SH-SY5Y (cell line): ENCODE measurements around the gene CCM2L.

ENCODE experiments used
- GATA2 ChIP-seq: IDR thresholded peaks from 2 replicates; pipeline ENCODE4 v1.6.1; 2011; ENCODE audit warnings: mild to moderate bottlenecking, low read depth, low read length
- GATA3 ChIP-seq: IDR thresholded peaks from 2 replicates; pipeline ENCODE4 v1.6.1; 2011; ENCODE audit warnings: low read depth, mild to moderate bottlenecking, low read length, moderate library complexity

The CCM2L gene

GRCh38 chr20:32010101-32010500, at the start of gene CCM2L:
Gene CCM2L (plus strand): TSS chr20:32010438. CDS start chr20:32010455, 17 bp downstream.
- TF ChIP-seq GATA2 (no peak), GATA3 (no peak)

DNA sequence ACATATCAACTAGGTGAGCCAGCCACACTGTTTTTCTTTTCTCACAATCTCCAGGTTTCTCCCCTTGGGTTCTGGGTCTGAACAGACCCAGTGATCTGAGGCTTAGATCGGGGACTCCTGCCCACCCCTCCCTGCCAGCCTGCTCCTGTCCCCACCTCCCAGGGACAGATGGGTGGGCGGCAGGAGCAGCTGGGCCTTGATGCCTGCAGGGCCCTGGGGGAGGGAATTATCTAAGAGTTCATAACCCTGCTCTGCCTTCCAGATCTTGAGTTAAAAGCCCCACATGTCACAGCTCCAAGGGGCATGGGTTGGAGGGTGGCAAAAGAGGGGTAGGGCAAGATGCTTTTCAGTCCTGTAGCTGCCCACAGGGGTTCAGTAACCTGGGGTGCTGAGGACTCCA, 47.5 kb upstream of the CCM2L start:
- TF ChIP-seq GATA3 = no peak
- TF ChIP-seq GATA2 = no peak

DNA sequence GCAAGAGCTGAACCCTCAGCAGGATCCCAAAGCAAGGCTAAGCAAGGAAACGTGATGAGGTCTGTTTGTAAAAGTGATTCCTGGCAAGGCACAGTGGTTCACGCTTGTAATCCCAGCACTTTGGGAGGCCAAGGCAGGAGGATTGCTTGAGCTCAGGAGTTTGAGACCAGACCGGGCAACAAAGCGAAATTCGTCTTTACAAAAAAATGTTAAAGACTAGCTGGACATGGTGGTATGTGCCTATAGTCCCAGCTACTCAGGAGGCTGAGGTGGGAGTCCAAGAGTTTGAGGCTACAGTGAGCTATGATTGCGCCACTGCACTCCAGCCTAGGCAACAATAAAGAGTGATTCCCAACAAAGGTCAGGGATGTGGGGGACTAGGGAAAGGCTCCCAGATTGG, 46.3 kb upstream of the CCM2L start:
- TF ChIP-seq GATA3 (no peak), GATA2 (no peak)

DNA sequence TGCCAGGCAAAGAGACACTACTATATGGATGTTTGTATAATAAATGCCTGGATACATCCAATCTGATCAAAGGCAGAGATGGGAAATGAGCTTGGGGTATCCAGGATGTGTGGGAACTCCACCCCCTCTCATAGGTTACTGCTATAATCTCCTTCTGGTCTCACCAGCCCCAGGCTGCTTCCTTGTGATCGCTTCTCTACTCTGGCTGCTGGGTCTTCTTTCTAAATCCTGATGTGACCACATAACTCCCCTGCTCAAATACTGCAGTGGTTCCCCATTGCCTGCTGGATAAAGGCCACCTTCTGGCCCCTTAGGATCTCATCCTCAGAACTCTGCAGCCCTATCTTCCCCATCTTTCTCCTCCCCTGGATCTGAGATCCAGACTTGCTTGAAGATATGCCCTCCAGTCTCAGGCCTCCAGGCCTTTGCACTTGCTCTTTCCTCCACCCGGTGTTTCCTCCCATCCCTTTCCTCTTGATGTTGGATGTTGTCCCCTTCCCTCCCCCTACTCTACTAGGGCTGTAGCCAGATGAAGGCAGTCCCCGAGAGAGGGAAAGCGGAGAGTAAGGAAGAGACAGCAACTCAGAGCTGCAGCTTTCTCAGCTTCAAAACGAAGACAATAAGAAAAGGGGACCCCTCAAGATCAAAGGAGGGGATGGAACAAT, 43.1 kb upstream of the CCM2L start:
- peak; percentile 67 for TF ChIP-seq GATA2
- TF ChIP-seq GATA3 = no peak

GRCh38 chr20:31967830-31968249, 42.4 kb upstream of the CCM2L start, which contains the start of gene XKR7:
Gene XKR7 (plus strand): TSS chr20:31968151. CDS start chr20:31968176, 25 bp downstream.
- TF ChIP-seq GATA2 = no peak
- TF ChIP-seq GATA3 = no peak

DNA sequence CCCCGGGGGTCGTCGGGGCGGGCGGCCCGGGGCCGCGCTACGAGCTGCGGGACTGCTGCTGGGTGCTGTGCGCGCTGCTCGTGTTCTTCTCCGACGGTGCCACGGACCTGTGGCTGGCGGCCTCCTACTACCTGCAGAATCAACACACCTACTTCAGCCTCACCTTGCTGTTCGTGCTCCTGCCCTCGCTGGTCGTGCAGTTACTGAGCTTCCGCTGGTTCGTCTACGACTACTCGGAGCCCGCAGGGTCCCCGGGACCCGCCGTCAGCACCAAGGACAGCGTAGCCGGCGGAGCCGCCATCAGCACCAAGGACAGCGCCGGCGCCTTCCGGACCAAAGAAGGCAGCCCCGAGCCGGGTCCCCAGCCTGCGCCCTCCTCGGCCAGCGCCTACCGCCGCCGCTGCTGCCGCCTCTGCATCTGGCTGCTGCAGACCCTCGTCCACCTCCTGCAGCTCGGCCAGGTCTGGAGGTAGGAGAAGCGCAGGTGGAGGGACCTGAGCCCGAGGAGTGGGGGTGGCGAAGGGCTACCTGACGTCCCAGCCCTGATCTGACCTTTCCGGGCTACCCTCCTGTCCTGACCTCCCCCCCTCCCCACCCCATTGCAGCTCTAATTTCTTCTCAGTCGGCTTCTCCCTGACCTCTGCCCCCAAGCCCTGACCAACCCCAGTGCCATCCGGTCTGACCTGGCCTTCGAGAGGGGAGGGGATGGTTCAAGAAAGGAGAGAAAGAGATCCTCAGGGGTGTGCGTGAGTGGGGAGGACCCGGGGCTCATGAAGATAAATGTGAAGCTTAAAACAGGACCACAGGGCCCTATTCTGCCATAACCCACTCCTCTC, 41.7 kb upstream of the CCM2L start:
- TF ChIP-seq GATA3 (no peak), GATA2 (no peak)

DNA sequence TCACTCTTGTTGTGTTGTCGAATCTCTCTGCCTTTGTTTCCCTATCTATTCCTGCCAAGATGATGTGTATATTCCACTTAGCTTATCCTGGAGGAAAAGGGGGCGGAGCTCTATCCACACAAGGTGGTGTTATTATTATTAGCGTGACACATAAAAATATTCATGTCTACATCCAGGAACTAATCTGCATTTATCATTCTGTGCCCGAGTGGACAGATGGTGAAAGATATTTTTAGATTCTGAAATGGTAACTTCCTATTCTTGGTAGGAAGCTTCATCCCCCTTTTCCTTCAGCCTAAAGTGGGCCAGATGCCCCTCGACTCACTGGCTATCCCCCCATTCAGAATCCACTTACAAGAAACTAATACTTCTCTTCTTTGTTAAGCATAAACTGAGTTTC, 40.2 kb upstream of the CCM2L start:
- TF ChIP-seq GATA3 (no peak), GATA2 (no peak)

- TF ChIP-seq GATA2 (no peak), GATA3 (no peak)
Observed at GRCh38 chr20:31972471-31973021, 37.7 kb upstream of the CCM2L start.

DNA sequence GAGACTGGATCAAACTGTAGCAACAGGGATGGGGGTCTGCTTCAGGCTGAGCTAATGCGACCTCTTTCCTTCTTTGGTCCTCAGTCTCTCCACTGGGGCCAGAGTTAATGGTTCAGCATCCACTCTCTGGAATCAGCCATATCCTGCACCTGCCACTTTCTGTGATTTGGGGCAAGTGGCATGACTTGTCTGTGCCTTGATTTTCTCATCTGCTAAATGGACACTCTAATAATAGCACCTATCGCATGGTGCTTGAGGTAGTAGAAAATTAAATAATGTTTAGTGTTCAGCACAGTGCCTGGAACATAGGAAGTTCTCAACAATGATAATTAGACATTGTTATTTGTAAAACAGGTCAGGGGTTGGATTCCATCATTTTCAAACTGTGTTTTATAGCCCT, 35.9 kb upstream of the CCM2L start:
- no peak for TF ChIP-seq GATA3
- no peak for TF ChIP-seq GATA2

GRCh38 chr20:31974951-31975487, 35.2 kb upstream of the CCM2L start:
- no peak for TF ChIP-seq GATA2
- no peak for TF ChIP-seq GATA3

DNA sequence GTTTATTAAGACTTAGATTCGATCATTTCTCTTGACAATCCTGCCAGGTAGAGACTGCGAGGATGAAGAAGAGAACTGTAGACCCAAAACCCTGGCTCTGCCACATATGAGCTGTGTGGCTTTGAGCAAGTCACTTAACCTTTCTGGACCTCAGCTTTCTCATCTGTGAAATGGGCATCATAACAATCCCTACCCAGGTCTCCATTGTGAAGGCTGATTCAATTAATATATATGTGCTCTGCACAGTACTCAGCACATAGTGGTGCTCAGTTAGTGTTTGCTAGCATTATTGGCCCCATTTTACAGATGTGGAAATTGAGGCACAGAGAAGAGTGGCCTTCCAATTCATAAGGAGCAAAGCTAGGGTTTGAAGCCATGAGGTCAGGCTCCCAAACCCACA, 34.4 kb upstream of the CCM2L start:
- TF ChIP-seq GATA3 (no peak), GATA2 (no peak)

GRCh38 chr20:31977080-31977479, 33.2 kb upstream of the CCM2L start:
- no peak for TF ChIP-seq GATA2
- TF ChIP-seq GATA3 = no peak

GRCh38 chr20:31979713-31980426, 30.4 kb upstream of the CCM2L start:
- no peak for TF ChIP-seq GATA2
- TF ChIP-seq GATA3 = no peak

DNA sequence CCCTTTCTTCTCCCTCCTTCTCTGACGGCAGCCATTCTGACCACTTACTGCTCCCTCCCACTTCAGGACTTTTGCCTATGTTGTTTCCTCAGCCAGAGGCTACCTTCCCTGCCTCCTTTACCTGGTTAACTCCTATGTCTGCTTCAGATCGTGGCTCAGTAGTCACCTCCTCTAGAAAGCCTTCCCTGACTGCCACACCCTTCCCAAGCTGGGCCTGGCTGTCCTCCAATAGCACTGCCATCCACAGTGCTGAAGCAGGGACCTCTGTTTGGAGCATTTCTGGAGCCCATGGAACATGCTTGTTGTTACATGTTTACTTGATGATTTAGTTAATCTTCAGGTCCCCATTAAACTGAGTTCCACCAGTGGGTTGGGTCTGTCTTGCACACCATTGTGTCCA, 28.5 kb upstream of the CCM2L start:
- TF ChIP-seq GATA3 (no peak), GATA2 (no peak)

GRCh38 chr20:31984981-31985471, 25.2 kb upstream of the CCM2L start:
- TF ChIP-seq GATA2 (no peak), GATA3 (no peak)
